Stimulated activated naive CD8-positive, alpha-beta T cell treated with anti-CD3 and anti-CD28 coated beads, Interleukin-15, Interleukin-2, amounts not matched to agents 100 U/mL and 50 U/mL, for 24 hours (primary cell): Measurements from ENCODE around the gene RAX2.
A peak's percentile ranks its signal among the peaks of the same experiment; 100 is the strongest.
"Not testable (repeated sequence)": the region's sequence is repeated elsewhere in the genome, so short reads cannot be mapped to it uniquely, and the experiment has no call there.

ENCODE experiments used
- ATAC-seq: fragments of 150-1000 bp; cut with Tn5 transposase; one replicate; pipeline ENCODE4 v1.10.0; 2021
- DNase-seq: peaks from one replicate; pipeline ENCODE4 v3.0.0; 2021

Gene RAX2

DNA sequence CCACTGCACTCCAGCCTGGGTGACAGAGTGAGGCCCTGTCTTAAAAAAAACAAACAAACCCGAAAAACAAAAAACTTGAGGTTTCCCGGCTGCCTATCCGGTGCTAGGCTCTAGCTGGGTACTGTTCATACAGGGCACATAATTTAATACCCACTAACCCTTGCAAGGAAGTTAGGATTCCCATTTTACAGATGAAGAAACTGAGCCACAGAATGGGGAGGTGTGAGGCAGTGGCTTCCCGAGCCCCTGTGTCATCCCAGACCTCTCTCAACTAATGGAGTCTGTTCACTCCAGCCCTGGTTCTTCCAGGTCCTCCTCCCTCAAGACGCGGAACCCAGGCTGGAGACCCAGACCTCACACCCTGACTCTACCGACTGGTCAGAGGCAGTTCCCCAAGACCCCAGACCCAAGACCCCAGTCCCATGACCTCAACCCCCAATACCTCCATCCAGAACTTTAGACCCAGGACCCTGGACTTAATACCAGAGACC lies 11.1 kb downstream of the RAX2 start:
- ATAC-seq (no peak), DNase-seq (peak; percentile 21)

DNA sequence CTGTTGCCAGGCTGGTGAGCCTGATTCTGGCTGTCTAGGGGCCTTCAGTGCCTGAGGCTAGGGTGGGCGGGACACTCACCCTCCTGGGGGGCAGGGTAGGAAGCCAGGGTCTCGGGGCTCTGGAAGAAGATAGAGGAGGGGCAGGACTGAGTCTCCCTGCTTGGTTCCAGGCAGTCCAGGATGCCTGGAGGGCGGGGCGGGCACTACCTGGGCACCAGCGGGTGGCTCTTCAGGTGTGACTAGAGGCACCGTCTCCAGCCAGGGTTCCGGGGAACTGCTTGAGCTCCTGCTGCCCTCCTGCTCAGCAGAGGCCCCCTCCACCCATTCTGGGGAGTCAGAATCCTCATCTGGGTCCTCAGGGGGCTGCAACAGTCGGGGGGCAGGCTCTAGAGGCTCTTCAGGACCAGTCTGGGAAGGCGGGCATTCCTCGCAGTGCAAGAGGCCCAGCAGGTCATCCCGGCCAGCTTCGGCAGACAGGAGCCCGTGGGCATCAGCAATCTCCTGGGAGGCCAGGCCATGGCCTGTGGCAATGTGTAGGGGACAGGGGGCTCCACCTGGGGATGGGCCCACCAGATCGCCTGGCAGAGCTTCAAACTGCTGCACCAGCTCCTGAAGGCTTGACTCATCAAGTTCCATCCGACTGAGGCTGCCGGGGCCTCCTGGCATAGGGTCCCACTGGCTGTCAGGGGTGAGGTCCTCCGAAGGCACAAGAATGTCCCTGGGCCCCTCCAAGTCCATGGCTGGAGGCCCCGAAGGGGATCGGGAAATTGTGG lies 12.4 kb downstream of the RAX2 start:
- DNase-seq: no peak
- no peak for ATAC-seq

DNA sequence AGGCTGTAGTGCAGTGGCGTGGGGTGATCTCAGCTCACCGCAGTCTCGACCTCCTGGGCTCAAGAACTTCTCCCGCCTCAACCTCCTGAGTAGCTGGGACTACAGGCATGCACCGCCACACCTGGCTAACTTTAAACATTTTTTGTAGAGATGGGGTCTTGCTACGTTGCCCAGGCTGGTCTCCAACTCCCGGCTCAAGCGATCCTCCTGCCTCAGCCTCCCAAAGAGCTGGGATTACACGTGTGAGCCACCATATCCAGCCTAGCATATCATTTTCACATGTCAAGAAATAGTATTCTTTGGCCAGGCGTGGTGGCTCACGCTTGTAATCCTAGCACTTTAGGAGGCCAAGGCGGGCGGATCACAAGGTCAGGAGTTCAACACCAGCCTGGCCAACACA lies 13.7 kb downstream of the RAX2 start:
- DNase-seq, ATAC-seq: not testable (repeated sequence)

DNA sequence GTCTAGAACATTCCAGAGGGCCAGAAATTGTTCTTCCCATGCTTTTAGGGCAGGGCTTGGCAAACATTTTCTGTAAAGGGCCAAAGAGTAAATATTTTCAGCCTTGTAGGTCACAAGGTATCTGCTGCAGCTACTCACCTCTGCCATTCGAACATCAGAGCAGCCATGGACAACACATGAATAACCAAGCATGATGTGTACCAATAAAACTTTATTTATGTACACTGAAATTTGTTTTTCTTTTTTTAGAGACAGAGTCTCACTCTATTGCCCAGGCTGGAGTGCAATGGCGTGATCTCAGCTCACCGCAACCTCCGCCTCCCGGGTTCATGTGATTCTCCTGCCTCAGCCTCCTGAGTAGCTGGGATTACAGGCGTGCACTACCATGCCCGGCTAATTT lies 14.3 kb downstream of the RAX2 start:
- not testable (repeated sequence) for ATAC-seq, DNase-seq

DNA sequence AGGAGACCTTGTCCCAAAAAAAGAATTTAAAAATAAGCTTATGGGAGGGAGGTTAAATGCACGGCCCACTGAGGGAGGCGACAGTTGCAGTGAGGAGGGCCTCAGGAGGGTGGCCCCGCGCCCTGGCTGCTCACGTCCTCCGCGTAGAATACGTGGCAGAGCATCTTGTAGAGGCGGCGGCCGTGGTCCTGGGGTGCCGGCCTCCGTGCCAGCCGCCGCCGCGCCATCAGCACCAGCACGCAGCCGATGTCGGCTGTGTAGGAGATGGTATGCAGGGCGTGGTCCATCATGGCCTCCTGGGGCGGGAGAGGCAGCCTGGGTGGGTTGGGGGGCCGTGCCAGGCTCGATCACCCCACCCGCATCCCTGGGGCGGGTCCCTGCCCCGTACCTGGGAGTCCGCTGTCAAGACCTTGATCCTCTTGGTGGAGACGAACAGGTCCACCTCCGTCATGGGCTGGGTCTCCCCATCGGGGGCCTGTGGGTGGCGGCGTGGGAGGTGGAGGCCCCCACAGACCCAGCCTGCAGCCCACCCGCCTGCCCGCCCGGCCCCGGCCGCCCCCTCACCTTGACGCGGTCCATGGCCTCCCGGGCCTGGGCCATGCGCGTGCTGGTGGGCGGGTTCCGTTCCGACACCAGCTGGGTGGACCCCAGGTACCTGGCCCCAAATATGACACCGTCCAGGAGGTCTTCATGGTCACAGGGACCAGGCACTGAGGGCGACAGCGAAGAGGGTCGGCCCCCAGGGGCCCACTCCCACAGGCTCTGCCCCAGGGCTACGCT lies 18.2 kb downstream of the RAX2 start:
- ATAC-seq: no peak
- DNase-seq: no peak

DNA sequence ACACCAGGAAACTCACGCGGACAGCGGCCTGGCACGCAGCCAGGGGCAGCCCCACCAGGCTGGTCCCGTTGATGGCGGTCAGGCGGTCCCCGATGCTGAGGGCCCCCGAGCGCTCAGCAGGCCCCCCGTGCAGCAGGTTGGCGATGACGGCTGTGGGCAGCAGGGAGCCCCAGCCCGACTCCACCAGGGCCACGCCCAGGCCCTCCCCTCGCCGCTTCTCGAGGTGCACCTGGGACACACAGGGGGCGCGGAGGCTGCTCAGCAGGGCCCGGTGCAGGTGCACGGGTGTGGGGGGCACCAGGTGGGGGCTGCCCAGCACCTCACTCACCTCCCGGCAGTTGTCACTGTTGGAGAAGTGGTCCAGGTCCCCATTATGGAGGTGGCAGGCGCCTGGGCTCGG lies 19.5 kb downstream of the RAX2 start:
- ATAC-seq (no peak), DNase-seq (no peak)

DNA sequence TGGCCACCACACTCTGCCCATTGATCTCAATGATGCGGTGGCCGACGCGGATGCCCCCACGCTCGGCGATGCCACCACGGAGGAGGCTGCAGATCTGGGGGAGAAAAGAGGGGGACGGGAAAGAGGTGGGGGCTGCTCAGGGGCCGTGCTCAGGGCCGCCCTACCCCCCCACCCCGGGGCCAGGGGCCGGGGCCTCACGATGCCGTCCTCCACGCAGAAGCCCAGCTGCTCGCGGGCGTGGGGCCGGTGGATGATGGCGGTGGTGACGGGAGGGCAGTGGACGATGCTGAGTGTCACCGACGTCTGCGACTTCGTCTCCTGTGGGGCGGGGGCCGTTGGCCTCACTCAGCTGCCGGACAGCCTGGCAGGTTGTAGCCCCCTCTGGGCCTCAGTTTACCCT lies 20.8 kb downstream of the RAX2 start:
- no peak for ATAC-seq
- no peak for DNase-seq

DNA sequence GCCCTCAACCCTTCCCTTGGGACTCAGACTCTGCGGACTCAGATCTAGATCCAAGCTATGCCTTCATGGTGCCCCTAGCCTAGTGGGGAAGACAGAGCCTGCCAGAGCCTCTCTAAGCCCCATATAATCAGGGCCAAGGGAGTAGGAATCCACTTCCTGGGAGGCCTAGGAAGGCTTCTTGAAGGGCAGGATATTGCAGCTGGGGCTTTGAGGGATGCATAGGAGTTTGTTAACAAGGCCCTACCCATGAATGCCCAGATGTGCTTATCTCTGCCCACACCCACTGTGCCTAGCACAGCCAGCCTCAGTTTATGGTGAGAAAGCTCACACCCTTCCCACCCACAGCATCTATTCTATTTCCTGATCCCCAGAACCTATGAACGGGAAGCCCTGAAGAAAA lies 21.8 kb downstream of the RAX2 start:
- no peak for DNase-seq
- ATAC-seq: no peak

DNA sequence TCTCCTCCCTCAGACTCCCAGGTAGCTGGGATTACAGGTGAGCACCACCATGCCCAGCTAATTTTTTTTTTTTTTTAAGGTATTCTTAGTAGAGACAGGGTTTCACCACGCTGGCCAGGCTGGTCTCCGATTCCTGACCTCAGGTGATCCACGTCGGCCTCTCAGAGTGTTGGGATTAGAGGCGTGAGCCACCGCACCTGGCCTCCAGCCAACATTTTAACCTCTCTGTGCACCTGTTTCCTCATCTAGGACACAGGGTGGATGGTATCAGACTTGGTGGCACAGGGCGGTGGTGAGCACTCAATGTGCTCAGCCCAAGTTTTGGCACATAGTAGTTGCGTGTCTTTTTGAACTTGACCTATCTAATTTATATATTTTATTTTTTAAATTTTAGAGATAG lies 23.1 kb downstream of the RAX2 start:
- DNase-seq (no peak), ATAC-seq (no peak)

DNA sequence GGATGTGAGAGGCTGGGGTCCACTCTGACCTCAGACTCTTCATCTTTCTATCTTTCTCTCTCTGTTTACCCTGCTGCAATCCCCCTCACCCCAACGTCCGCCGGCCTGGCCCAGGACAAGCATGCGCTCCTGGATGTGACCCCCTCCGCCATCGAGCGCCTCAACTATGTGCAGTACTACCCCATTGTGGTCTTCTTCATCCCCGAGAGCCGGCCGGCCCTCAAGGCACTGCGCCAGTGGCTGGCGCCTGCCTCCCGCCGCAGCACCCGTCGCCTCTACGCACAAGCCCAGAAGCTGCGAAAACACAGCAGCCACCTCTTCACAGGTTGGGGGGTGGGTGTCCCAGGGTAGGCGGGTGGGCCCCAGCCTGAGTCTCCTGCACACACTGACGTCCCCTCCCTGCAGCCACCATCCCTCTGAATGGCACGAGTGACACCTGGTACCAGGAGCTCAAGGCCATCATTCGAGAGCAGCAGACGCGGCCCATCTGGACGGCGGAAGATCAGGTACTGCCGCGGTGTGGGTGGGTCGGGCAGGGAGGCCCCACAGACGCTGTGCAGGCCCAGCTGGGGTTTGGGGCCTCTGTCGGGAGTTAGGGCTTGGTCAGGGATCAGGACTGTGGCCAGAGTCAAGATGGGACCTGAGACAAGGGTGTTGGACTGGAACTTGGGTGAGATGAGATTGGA lies 25.5 kb downstream of the RAX2 start:
- DNase-seq (no peak), ATAC-seq (no peak)

DNA sequence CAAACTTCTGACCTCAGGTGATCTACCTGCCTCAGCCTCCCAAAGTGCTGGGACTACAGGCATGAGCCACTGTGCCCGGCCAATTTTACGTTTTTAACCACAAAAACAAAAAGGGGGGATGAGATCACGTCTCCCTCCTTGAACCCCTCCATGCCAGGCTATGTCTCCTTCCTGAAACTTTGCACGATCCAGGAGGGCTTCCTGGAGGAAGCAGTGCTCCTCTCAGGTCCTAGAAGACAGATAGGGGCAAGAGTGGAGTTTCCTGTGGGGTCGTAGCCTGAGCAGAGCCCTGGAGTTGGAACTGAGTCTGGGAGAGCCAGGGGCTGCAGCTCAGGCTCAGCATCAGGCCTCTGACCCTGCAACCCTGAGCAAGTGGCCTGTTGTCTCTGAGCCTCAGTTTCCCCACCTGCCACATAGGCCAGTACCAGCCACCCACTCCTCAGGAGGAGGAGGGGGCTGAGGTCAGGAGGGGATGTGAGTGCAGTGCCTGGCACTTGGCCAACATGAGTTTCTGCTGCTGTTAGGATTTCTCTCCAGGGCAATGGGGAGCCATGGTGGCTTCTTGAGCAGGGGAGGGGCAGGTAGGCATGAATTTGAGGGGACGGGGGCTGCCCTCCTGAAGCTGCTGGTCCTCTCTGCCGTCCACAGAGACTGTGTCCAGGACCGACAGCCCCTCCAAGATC lies 26.5 kb downstream of the RAX2 start:
- DNase-seq (no peak), ATAC-seq (no peak)

DNA sequence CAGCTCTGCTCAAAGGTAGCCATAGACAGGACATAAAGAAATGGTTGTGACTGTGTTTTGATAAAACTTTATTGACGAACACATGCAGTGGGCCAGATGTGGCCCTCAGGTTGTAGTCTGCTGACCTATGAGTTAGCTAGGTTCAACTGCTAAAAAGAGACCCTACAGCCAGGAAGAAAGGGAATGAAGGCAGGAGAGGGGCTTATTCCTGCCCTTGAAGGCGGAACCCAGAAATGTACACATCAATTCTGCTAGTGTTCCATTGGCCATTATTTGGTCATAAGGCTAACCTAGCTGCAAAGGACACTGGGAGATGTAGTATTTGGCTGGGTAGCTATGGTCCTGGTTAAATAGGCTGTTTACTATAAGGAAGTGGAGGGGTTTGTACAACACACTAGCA lies 28.5 kb downstream of the RAX2 start:
- ATAC-seq: no peak
- DNase-seq: no peak

DNA sequence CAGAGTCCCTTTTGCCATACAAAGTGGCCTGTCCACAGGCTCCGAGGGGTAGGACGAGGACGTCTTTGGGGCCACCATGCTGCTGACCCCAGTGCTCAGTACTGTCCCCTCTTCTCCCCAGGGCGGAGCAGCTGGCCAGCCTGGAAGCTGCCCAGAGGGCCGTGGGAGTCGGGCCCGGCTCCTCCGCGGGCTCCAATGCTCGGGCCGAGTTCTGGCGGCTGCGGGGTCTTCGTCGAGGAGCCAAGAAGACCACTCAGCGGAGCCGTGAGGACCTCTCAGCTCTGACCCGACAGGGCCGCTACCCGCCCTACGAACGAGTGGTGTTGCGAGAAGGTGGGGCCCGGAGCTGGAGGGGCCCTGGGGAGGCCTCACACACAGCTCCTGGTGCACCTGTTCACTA lies 31.6 kb downstream of the RAX2 start:
- no peak for DNase-seq
- no peak for ATAC-seq

DNA sequence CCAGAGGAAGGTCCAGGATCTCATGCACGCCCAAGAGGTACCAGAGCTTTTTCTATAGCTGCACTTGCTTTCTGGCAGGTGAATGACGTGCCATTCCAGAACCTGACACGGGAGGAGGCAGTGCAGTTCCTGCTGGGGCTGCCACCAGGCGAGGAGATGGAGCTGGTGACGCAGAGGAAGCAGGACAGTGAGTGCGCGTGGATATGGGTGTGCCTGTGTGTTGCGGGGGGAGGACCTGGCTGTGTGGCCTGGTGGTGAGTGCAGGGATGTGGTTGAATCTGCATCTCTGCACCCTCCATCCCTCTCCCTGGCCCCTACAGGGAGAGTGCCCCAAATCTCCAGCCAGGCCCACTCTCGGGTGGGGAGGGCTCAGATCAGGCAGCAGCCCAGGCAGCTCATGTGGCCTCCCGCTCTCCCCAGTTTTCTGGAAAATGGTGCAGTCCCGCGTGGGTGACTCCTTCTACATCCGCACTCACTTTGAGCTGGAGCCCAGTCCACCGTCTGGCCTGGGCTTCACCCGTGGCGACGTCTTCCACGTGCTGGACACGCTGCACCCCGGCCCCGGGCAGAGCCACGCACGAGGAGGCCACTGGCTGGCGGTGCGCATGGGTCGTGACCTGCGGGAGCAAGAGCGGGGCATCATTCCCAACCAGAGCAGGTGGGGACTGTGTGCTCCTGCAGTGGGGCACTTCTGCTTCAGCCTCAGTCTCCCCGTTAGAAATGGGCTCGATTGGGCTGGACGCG lies 33.4 kb downstream of the RAX2 start:
- ATAC-seq (no peak), DNase-seq (no peak)

DNA sequence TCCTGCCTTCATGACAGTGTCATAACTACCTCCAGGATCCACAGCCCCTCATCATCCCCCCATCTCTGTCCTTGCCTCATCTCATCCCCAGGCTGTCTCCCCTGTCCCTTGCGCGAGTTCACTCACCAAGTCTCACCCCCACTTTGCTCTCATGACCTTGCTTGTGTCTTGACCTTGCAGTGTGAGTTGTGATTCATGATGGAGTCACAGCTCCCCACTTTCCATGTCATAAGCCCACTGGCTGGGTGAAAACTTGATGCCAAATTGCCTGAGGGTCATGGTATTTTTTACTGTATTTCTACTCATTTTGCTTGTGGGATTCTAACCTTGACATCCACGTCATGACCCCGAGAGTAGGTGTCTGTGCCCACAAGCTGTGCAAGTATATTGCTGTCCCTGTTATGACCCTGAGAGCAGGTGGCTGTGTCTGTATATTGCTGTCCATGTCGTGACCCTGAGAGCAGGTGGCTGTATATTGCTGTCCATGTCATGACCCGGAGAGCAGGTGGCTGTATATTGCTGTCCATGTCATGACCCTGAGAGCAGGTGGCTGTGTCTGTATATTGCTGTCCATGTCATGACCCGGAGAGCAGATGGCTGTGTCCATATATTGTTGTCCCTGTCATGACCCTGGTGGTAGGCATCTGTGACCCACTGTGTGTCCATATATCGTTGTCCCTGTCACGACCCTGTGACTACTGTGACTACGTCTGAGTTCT lies 34.4 kb downstream of the RAX2 start:
- ATAC-seq (no peak), DNase-seq (no peak)

DNA sequence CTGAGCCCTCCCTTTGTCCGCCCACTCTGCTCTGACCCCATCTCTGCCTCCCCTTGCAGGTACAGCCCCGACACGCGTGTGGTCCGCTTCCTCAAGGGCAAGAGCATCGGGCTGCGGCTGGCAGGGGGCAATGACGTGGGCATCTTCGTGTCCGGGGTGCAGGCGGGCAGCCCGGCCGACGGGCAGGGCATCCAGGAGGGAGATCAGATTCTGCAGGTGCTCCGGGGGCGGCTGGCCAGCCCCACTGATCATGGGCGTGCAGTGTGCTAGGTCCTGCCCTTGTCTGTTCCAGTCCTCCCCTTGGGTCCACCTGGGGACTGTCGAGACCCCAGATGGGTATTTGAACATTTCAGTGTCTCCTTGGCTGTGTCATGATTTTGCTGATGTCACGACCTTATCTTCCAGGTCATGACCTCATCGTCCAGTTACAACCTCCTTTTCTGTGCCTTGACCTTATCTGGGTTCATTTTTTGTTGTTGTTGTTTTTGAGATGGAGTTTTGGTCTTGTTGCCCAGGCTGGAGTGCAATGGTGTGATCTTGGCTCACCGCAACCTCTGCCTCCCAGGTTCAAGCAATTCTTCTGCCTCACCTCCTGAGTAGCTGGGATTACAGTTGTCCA lies 35.8 kb downstream of the RAX2 start:
- ATAC-seq (no peak), DNase-seq (no peak)

DNA sequence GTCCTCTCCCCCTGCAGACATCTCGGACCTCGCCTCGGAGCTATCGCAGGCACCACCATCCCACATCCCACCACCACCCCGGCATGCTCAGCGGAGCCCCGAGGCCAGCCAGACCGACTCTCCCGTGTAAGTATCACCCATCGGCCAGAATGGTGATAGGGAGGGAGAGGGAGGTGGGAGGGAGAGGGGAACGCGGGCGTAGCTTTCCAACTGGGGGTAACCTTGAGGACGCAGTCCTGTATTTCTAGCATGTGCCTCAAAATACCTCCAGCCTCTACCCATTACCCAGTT lies 37.8 kb downstream of the RAX2 start:
- no peak for DNase-seq
- no peak for ATAC-seq

DNA sequence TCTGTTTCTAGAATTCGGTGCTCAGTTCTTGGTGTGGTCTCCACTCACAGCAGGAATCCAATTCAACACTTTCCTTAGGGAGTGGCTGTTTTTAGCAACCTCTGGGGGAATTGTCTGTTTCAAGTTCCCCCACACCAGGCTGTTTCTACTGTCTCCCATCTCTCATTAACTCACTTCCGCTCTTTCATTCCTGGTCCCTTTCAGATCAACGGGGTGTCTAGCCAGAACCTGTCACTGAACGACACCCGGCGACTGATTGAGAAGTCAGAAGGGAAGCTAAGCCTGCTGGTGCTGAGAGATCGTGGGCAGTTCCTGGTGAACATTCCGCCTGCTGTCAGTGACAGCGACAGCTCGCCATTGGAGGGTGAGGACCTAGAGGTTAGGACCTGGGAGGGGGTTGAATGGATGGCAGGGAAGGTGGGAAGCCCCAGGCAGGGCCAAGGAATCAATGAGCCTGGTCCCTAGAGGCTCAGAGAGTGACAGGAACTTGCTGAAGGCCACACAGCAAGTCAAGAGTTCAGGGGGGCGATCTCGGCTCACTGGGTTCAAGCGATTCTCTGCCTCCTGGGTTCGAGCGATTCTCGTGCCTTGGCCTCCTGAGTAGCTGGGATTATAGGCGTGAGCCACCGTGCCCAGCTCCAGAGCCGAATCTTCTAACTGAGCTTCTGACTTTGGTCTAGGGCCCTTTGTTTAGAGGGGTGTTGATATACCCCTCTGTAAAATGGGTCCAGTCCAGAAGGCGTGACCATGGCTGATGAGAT lies 38.3 kb downstream of the RAX2 start:
- DNase-seq (no peak), ATAC-seq (no peak)

DNA sequence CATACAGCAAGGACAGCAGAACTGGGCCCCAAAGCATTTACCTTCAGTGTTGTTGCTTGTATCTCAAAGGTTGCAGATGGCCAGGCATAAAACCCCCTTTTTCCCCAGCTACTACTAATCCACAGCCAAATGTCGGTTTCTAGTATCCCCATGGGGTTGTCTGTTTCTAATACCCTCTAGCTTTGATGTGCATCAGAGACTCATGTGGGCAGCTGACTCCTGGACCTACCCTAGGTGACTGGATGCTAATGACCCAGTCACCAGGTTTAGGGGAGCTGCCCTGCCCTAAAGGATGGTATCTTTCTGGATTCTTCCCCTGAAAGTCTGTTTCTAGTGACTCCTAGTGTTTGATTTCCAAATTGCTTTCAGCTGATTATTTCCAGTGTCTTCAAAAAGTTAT lies 39.9 kb downstream of the RAX2 start:
- ATAC-seq (no peak), DNase-seq (no peak)

DNA sequence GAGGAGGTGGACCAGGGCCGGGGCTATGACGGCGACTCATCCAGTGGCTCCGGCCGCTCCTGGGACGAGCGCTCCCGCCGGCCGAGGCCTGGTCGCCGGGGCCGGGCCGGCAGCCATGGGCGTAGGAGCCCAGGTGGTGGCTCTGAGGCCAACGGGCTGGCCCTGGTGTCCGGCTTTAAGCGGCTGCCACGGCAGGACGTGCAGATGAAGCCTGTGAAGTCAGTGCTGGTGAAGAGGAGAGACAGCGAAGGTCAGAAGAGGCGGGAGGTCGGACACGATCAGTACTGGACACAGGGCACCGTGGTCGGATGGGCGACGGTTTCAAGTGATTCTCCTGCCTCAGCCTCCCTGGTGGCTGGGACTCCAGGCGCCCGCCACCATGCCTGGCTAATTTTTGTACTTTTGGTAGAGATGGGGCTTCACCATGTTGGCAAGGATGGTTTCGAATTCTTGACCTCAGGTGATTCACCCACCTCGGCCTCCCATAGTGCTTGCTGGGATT lies 41.5 kb downstream of the RAX2 start:
- DNase-seq (no peak), ATAC-seq (no peak)
